WERI-Rb-1 (cell line): ENCODE data around the gene MYDGF.

Experiments
- DNase-seq: peaks from one replicate; pipeline ENCODE4 v3.0.0-alpha.2; 2020
- H3K27ac ChIP-seq: fragments of 250-450 bp; sonication (Bioruptor Pico); 2 replicates; pipeline ENCODE4 v1.5.1; 2020; ENCODE audit warnings: mild to moderate bottlenecking, moderate library complexity
- H3K27me3 ChIP-seq: fragments of 250-450 bp; sonication (Bioruptor Pico); 2 replicates; pipeline ENCODE4 v1.5.1; 2021; ENCODE audit warnings: mild to moderate bottlenecking, low read depth, moderate library complexity; ENCODE audit not compliant: insufficient read depth, severe bottlenecking
- H3K36me3 ChIP-seq: fragments of 250-450 bp; sonication (Bioruptor Pico); 2 replicates; pipeline ENCODE4 v1.5.1; 2020; ENCODE audit warnings: mild to moderate bottlenecking, moderate library complexity
- H3K4me3 ChIP-seq: 2 replicates; pipeline ENCODE4 v1.5.1; 2011; ENCODE audit warnings: low read depth, mild to moderate bottlenecking, control low read depth, low read length
- H3K9me3 ChIP-seq: fragments of 250-450 bp; sonication (Bioruptor Pico); 2 replicates; pipeline ENCODE4 v1.5.1; 2021; ENCODE audit warnings: mild to moderate bottlenecking, moderate library complexity; ENCODE audit not compliant: severe bottlenecking
- TF ChIP-seq, protein P1 (sequence below): IDR thresholded peaks from 2 replicates; pipeline ENCODE4 v1.5.1; 2011; ENCODE audit warnings: low read depth, mild to moderate bottlenecking, control low read depth, inconsistent platforms, low read length

Gene MYDGF

DNA sequence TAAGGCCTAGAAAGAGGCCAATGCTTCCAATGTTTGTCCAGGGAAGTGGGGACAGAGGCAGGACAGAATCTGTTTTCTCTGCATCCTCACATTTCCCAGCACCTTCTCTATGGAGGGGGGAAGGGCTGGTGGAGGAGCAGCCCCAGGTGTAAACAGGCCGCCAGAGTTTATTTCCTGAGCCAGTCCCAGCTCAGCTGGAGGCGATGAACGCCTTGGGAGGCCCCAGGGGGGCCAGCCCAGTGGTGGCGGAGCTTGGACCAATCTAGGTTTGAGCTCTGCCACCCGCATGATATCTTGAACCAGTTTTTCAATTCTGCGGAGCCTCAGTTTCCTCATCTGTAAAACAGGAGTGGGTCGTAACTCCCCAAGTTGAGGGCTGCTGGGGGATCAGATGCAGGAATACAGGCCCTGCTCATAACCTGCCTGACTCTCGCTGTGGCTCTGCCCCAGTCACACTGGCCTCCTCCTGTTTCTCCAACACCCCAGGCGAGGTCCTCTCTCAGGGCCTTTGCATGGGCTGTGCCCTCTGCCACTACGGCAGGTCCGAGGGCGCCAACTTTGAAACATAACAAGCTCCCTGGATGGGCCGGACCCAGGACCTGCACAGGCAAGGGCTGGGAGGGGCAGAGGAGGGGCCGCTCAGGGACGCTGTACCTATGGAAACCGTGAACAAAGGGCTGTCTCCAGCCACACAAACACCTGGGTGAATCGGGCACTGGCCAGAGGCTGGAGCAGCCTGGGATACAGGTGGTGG lies 29.7 kb downstream of the MYDGF start:
- TF ChIP-seq, protein P1, sequence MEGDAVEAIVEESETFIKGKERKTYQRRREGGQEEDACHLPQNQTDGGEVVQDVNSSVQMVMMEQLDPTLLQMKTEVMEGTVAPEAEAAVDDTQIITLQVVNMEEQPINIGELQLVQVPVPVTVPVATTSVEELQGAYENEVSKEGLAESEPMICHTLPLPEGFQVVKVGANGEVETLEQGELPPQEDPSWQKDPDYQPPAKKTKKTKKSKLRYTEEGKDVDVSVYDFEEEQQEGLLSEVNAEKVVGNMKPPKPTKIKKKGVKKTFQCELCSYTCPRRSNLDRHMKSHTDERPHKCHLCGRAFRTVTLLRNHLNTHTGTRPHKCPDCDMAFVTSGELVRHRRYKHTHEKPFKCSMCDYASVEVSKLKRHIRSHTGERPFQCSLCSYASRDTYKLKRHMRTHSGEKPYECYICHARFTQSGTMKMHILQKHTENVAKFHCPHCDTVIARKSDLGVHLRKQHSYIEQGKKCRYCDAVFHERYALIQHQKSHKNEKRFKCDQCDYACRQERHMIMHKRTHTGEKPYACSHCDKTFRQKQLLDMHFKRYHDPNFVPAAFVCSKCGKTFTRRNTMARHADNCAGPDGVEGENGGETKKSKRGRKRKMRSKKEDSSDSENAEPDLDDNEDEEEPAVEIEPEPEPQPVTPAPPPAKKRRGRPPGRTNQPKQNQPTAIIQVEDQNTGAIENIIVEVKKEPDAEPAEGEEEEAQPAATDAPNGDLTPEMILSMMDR = no peak
- H3K9me3 ChIP-seq = no peaks in the 10 kb centered on the region
- H3K27me3 ChIP-seq = no peaks in the 10 kb centered on the region
- no peak overlapping the region for H3K4me3 ChIP-seq
- H3K36me3 ChIP-seq = no peaks in the 10 kb centered on the region
- no peak overlapping the region for H3K27ac ChIP-seq
- DNase-seq = no peak

DNA sequence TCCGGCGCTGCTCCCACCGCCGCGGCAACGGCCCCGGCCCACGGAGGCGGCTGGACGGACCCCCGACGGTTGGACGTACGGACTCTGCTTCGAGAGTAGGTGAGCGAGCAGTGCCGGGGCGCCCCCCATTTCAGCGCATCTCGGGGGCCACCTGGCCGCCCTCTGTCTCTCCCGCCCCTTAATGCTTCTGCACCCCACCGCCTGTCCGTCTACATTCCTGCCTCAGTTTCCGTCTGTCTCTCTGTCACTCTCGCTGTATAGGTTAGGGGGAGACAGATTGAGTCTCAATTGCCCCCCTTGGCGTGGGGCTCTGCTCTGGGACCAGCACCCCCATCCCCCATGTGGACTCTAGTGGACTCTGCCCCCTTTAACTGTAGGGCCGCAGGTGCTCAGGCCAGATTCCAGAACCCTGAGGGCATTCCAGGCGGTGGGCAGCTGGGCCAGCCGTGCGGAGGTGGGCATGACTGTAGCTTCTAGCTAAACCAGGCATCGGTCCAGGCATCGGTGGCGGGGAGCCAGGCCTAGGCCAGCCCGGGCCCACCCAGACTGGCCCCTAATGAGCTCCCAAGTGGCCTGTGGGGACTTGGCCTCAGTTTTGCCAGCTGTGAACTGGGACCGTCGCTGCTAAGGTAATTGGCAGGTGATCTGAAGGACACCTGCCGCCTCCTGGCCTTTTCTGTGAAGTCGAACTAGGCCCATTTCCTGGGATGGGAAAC lies 30.5 kb downstream of the MYDGF start:
- no peaks in the 10 kb centered on the region for H3K36me3 ChIP-seq
- no peaks in the 10 kb centered on the region for H3K27me3 ChIP-seq
- no peaks in the 10 kb centered on the region for H3K9me3 ChIP-seq
- TF ChIP-seq, protein P1 = no peak
- DNase-seq = no peak
- H3K4me3 ChIP-seq = peak overlapping the region; percentile 64
- no peak overlapping the region for H3K27ac ChIP-seq

DNA sequence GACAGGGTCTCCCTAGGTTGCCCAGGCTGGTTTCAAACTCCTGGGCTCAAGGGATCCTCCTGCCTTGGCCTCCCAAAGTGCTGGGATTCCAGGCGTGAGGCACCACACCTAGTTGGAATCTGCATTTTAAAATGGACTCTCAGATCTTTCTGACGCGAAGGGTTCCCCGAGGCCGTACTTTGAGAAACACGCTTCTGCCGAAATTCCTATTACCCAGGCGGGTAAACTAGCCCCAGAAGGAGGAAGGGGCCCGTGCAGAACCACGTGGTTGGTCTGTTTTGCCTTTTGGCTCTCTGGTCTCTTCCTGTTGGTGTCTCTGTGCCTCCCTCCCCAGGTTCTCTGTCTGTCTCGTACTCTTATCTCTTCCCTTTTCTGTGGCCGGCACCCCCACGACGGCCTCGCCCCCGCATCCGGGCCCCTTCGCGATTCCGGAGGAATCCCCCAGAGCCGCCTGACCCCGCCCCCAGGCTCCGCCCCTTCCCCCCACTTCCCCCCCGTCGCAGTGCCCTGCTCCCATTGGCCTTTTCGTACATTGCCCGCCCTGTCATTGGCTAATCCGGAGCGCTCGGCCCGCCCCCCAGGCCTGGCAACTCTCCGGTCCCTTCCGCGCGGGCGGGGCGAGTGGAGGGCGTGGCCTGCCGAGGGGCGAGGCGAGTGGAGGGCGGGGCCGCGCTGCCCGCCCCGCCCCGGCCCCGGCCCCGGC lies 31.2 kb downstream of the MYDGF start, which contains the start of gene TNFAIP8L1:
Gene TNFAIP8L1 (plus strand): TSS at position 689 of the 703 bp plus-strand sequence. CDS start 12,354 bp downstream, outside the sequence.
- Histone ChIP-seq H3K27me3 (no peaks in the 10 kb centered on the region), H3K9me3 (no peaks in the 10 kb centered on the region), H3K4me3 (peak within 1 kb of the TSS; percentile 64), H3K36me3 (no peaks in the 10 kb centered on the region), H3K27ac (peak within 1 kb of the TSS; percentile 62; the same call in 1 of the 2 replicates)
- DNase-seq = peak; percentile 99
- TF ChIP-seq, protein P1 = no peak

GRCh38 chr19:4638317-4638716 lies 31.8 kb downstream of the MYDGF start:
- Histone ChIP-seq H3K27ac (no peak overlapping the region), H3K36me3 (no peaks in the 10 kb centered on the region), H3K27me3 (no peaks in the 10 kb centered on the region), H3K9me3 (no peaks in the 10 kb centered on the region), H3K4me3 (no peak overlapping the region)
- no peak for DNase-seq
- TF ChIP-seq, protein P1 = no peak

DNA sequence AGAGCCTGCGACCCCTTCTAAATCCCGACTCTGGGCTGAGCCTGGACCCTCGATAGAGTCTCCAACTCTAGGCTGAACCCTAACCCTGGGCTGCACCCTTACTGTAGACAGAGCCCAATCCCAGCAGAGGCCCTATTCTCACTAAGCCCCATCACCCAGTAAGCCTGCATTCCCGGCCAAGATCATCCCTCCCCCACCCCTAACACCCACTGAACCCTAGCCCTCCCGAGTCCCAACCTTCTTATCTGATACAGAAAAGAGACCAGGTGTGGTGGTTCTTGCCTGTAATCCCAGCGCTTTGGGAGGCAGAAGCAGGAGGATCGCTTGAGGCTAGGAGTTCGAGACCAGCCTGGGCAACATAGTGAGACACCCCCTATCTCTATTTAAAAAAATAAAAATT lies 33.4 kb downstream of the MYDGF start:
- H3K27me3 ChIP-seq = no peaks in the 10 kb centered on the region
- DNase-seq = peak; percentile 71
- H3K36me3 ChIP-seq = no peaks in the 10 kb centered on the region
- TF ChIP-seq, protein P1 = no peak
- H3K27ac ChIP-seq = peak overlapping the region; percentile 96
- H3K9me3 ChIP-seq = no peaks in the 10 kb centered on the region
- no peak overlapping the region; the same call in 1 of the 2 replicates for H3K4me3 ChIP-seq
